DOHH2 (cell line): Measurements from ENCODE around the gene CYP4V2.

Experiments
- H3F3A ChIP-seq: fragments of 200-600 bp; sonication (generic), shearing (Covaris generic); 2 replicates; pipeline ENCODE4 v1.6.0; 2016; ENCODE audit warnings: antibody characterized with exemption, mild to moderate bottlenecking; ENCODE audit not compliant: control insufficient read depth, insufficient read depth
- H3K27ac ChIP-seq: fragments of 200-600 bp; sonication (generic); 2 replicates; pipeline ENCODE4 v1.5.1; 2014; ENCODE audit warnings: low read depth, mild to moderate bottlenecking, low read length, moderate library complexity
- H3K27me3 ChIP-seq: fragments of 200-600 bp; sonication (generic); 2 replicates; pipeline ENCODE4 v1.6.1; 2014; ENCODE audit warnings: mild to moderate bottlenecking, low read length, mixed read lengths; ENCODE audit not compliant: control insufficient read depth
- H3K36me3 ChIP-seq: fragments of 200-600 bp; sonication (generic); 2 replicates; pipeline ENCODE4 v1.6.1; 2014; ENCODE audit warnings: mild to moderate bottlenecking, low read length, moderate library complexity, mixed read lengths; ENCODE audit not compliant: control insufficient read depth
- H3K4me1 ChIP-seq: fragments of 200-600 bp; sonication (generic); 2 replicates; pipeline ENCODE4 v1.6.1; 2014; ENCODE audit warnings: mild to moderate bottlenecking, low read length, mixed read lengths; ENCODE audit not compliant: control insufficient read depth
- H3K4me2 ChIP-seq: fragments of 200-600 bp; sonication (generic); 2 replicates; pipeline ENCODE4 v1.6.0; 2014; ENCODE audit warnings: mild to moderate bottlenecking, low read length, moderate library complexity
- H3K4me3 ChIP-seq: fragments of 200-600 bp; sonication (generic); 2 replicates; pipeline ENCODE4 v1.5.1; 2014; ENCODE audit warnings: mild to moderate bottlenecking, low read length, mixed read lengths
- H3K79me2 ChIP-seq: fragments of 200-600 bp; sonication (generic); 2 replicates; pipeline ENCODE4 v1.6.1; 2014; ENCODE audit warnings: mild to moderate bottlenecking, low read length, mixed read lengths; ENCODE audit not compliant: control insufficient read depth
- H3K9me2 ChIP-seq: fragments of 200-600 bp; sonication (generic); replicated peaks from 2 replicates; pipeline ENCODE4 v1.6.1; 2014; ENCODE audit warnings: mild to moderate bottlenecking, low read length, mixed read lengths; ENCODE audit not compliant: control insufficient read depth
- H3K9me3 ChIP-seq: fragments of 200-600 bp; sonication (generic); 2 replicates; pipeline ENCODE4 v1.6.1; 2014; ENCODE audit warnings: antibody characterized with exemption, low read length, mixed read lengths; ENCODE audit not compliant: control insufficient read depth, insufficient read depth
- H4K20me1 ChIP-seq: fragments of 200-600 bp; sonication (generic); 2 replicates; pipeline ENCODE4 v1.6.0; 2014; ENCODE audit warnings: low read depth, mild to moderate bottlenecking, antibody characterized with exemption, low read length, moderate library complexity; ENCODE audit not compliant: control insufficient read depth, insufficient read depth
- CTCF ChIP-seq: fragments of 200-600 bp; sonication (generic); IDR thresholded peaks from one replicate; pipeline ENCODE4 v1.5.1; 2014; ENCODE audit warnings: antibody characterized with exemption, mild to moderate bottlenecking, low read depth, low read length; ENCODE audit not compliant: poor library complexity, severe bottlenecking
- EZH2phosphoT487 ChIP-seq: fragments of 200-600 bp; sonication (generic); IDR thresholded peaks from 2 replicates; pipeline ENCODE4 v1.6.1; 2017; ENCODE audit warnings: borderline replicate concordance, mild to moderate bottlenecking, antibody characterized with exemption, low read length, moderate library complexity, mixed read lengths

The CYP4V2 gene

GRCh38 chr4:186216465-186217024 is 25.2 kb downstream of the CYP4V2 start:
- TF ChIP-seq CTCF: no peak
- no peak for TF ChIP-seq EZH2phosphoT487

GRCh38 chr4:186217733-186218293 is 26.4 kb downstream of the CYP4V2 start:
- TF ChIP-seq CTCF: no peak
- no peak for TF ChIP-seq EZH2phosphoT487
- no peaks in the 10 kb centered on the region for H3F3A ChIP-seq
- H3K27ac ChIP-seq: no peak overlapping the region
- H3K27me3 ChIP-seq: no peaks in the 10 kb centered on the region
- H3K4me3 ChIP-seq: no peak overlapping the region
- no peak overlapping the region for H3K4me2 ChIP-seq
- no peaks in the 10 kb centered on the region for H4K20me1 ChIP-seq
- H3K9me2 ChIP-seq: no peaks in the 10 kb centered on the region
- H3K36me3 ChIP-seq: no peaks in the 10 kb centered on the region
- H3K9me3 ChIP-seq: no peaks in the 10 kb centered on the region
- H3K4me1 ChIP-seq: no peaks in the 10 kb centered on the region
- H3K79me2 ChIP-seq: no peaks in the 10 kb centered on the region

More at GRCh38 chr4:186216465-186217024, 25.2 kb downstream of the CYP4V2 start:
- no peaks in the 10 kb centered on the region for H3F3A ChIP-seq
- H4K20me1 ChIP-seq: no peaks in the 10 kb centered on the region
- H3K9me3 ChIP-seq: no peaks in the 10 kb centered on the region
- H3K27me3 ChIP-seq: no peaks in the 10 kb centered on the region
- H3K4me1 ChIP-seq: no peaks in the 10 kb centered on the region
- H3K36me3 ChIP-seq: no peaks in the 10 kb centered on the region
- no peaks in the 10 kb centered on the region for H3K79me2 ChIP-seq
- no peak overlapping the region for H3K27ac ChIP-seq
- H3K4me3 ChIP-seq: no peak overlapping the region
- H3K9me2 ChIP-seq: no peaks in the 10 kb centered on the region
- no peak overlapping the region for H3K4me2 ChIP-seq

- Histone ChIP-seq H3K9me3 (no peaks in the 10 kb centered on the region), H3K4me2 (no peak overlapping the region), H4K20me1 (no peaks in the 10 kb centered on the region), H3K79me2 (no peaks in the 10 kb centered on the region), H3K36me3 (no peaks in the 10 kb centered on the region), H3K27ac (no peak overlapping the region), H3K4me1 (no peaks in the 10 kb centered on the region), H3K9me2 (no peaks in the 10 kb centered on the region), H3F3A (no peaks in the 10 kb centered on the region), H3K27me3 (no peaks in the 10 kb centered on the region), H3K4me3 (no peak overlapping the region)
- TF ChIP-seq EZH2phosphoT487 (no peak), CTCF (no peak)
These were observed 30.3 kb downstream of the CYP4V2 start for GRCh38 chr4:186221624-186222023.
